Measurements from ENCODE around the gene CTNND2.
"Not testable (repeated sequence)": the region's sequence is repeated elsewhere in the genome, so short reads cannot be mapped to it uniquely, and the experiment has no call there.

CTNND2 gene

GRCh38 chr5:11363631-11364178 lies 540.5 kb downstream of the CTNND2 start:
- no peak for DNase-seq

- no peak for DNase-seq
These were observed 542.5 kb downstream of the CTNND2 start for GRCh38 chr5:11361768-11362167.

GRCh38 chr5:11357928-11358327 lies 546.3 kb downstream of the CTNND2 start:
- no peak for DNase-seq

- no peak for DNase-seq
These were observed 548.8 kb downstream of the CTNND2 start for GRCh38 chr5:11355491-11355890.

GRCh38 chr5:11346336-11346735 lies 557.9 kb downstream of the CTNND2 start:
- no peak for DNase-seq

GRCh38 chr5:11335881-11336760 lies 568.1 kb downstream of the CTNND2 start:
- DNase-seq, result no peak

- no peak for DNase-seq
These were observed 569.8 kb downstream of the CTNND2 start for GRCh38 chr5:11334404-11334803.

GRCh38 chr5:11329679-11330078 lies 574.6 kb downstream of the CTNND2 start:
- no peak for DNase-seq

GRCh38 chr5:11324521-11325289 lies 579.5 kb downstream of the CTNND2 start:
- no peak for DNase-seq

- no peak for DNase-seq
These were observed 580.5 kb downstream of the CTNND2 start for GRCh38 chr5:11323761-11324160.

GRCh38 chr5:11322133-11322532 lies 582.1 kb downstream of the CTNND2 start:
- DNase-seq, result no peak

GRCh38 chr5:11319836-11320580 lies 584.2 kb downstream of the CTNND2 start:
- DNase-seq, result no peak

- not testable (repeated sequence) for DNase-seq
These were observed 590.6 kb downstream of the CTNND2 start for GRCh38 chr5:11313694-11314093.

- no peak for DNase-seq
These were observed 592.5 kb downstream of the CTNND2 start for GRCh38 chr5:11311731-11312130.

GRCh38 chr5:11311272-11311671 lies 593.0 kb downstream of the CTNND2 start:
- DNase-seq, result no peak

- DNase-seq, result no peak
These were observed 594.1 kb downstream of the CTNND2 start for GRCh38 chr5:11310158-11310557.

GRCh38 chr5:11306365-11306764 lies 597.9 kb downstream of the CTNND2 start:
- DNase-seq, result no peak

- no peak for DNase-seq
These were observed 599.0 kb downstream of the CTNND2 start for GRCh38 chr5:11305245-11305644.

- no peak for DNase-seq
These were observed 599.6 kb downstream of the CTNND2 start for GRCh38 chr5:11304641-11305040.

- DNase-seq, result no peak
These were observed 601.6 kb downstream of the CTNND2 start for GRCh38 chr5:11302663-11303062.

- DNase-seq, result no peak
These were observed 603.1 kb downstream of the CTNND2 start for GRCh38 chr5:11301171-11301570.

GRCh38 chr5:11300736-11301135 lies 603.5 kb downstream of the CTNND2 start:
- DNase-seq, result no peak

GRCh38 chr5:11298877-11299276 lies 605.4 kb downstream of the CTNND2 start:
- DNase-seq, result no peak

Data from COR-L47 (cell line).